SK-N-SH (cell line): ENCODE results near the gene PARD3B. TPM values are rescaled to one million over a fixed set of nuclear protein-coding genes. Genes with fewer than 3 reads are reported as not detected.

Experiments used
- CTCF ChIA-PET: fragments of 300-600, 350-600 bp; formaldehyde crosslinking; extraction: SDS; loops from one replicate; lab custom pipeline; 2021; lab: Yijun Ruan, JAX
- POLR2A ChIA-PET: fragments of 350-600 bp; sonication (Branson Sonifier 250); formaldehyde crosslinking; extraction: SDS; loops from one replicate; lab custom pipeline; 2020; ENCODE audit warnings: antibody characterized with exemption, inconsistent platforms; lab: Yijun Ruan, JAX
- DNase-seq: peaks from one replicate; pipeline ENCODE4 v3.0.0; 2012
- H2AFZ ChIP-seq: fragments of 200-600 bp; sonication (generic); 2 replicates; pipeline ENCODE4 v1.8.1; 2016; ENCODE audit warnings: antibody characterized with exemption, mild to moderate bottlenecking, low read depth
- H3F3A ChIP-seq: fragments of 200-600 bp; sonication (generic); replicated peaks from 2 replicates; pipeline ENCODE3; 2016; ENCODE audit warnings: antibody characterized with exemption, mild to moderate bottlenecking; ENCODE audit not compliant: insufficient read depth
- H3K27ac ChIP-seq, 2 experiments: fragments of 200-500 bp in 1 of 2; fragments of 200-600 bp in 1 of 2; sonication (Bioruptor generic) in 1 of 2; sonication (generic), shearing (Covaris generic) in 1 of 2; 2 replicates each; pipeline versions ENCODE4 v1.5.1 to v1.6.1; 2014 to 2016; ENCODE audit warnings: low read depth in 2 of 2, inconsistent platforms in 1 of 2, low read length in 1 of 2, mild to moderate bottlenecking in 1 of 2, mixed read lengths in 1 of 2
- H3K27me3 ChIP-seq: fragments of 200-600 bp; sonication (generic), shearing (Covaris generic); 2 replicates; pipeline ENCODE4 v1.6.1; 2016; ENCODE audit warnings: mixed run types; ENCODE audit not compliant: insufficient read depth
- H3K36me3 ChIP-seq, 2 experiments: fragments of 200-500 bp in 1 of 2; fragments of 200-600 bp in 1 of 2; sonication (Bioruptor generic) in 1 of 2; sonication (generic) in 1 of 2; replicated peaks in 1 of 2; 2 replicates each; pipeline versions ENCODE3 to v1.5.1; 2014 to 2016; ENCODE audit warnings: low read length in 1 of 2, mild to moderate bottlenecking in 1 of 2; ENCODE audit not compliant: insufficient read depth in 2 of 2, control insufficient read depth in 1 of 2
- H3K4me1 ChIP-seq, 2 experiments: fragments of 200-500 bp in 1 of 2; fragments of 200-600 bp in 1 of 2; sonication (Bioruptor generic) in 1 of 2; sonication (generic), shearing (Covaris generic) in 1 of 2; 2 replicates each; pipeline versions ENCODE4 v1.5.1 to v1.6.1; 2014 to 2016; ENCODE audit warnings: low read depth in 1 of 2, low read length in 1 of 2, mixed run types in 1 of 2; ENCODE audit not compliant: insufficient read depth in 2 of 2, control insufficient read depth in 1 of 2
- H3K4me2 ChIP-seq: fragments of 200-600 bp; sonication (generic), shearing (Covaris generic); 2 replicates; pipeline ENCODE4 v1.6.1; 2017; ENCODE audit warnings: mixed run types
- H3K4me3 ChIP-seq, 2 experiments: fragments of 200-500 bp in 1 of 2; fragments of 200-600 bp in 1 of 2; sonication (Bioruptor generic) in 1 of 2; sonication (generic), shearing (Covaris generic) in 1 of 2; 2 replicates each; pipeline versions ENCODE4 v1.5.1 to v1.8.1; 2014 to 2016; ENCODE audit warnings: low read depth in 2 of 2, inconsistent platforms in 1 of 2, low read length in 1 of 2, mild to moderate bottlenecking in 1 of 2, mixed read lengths in 1 of 2, moderate library complexity in 1 of 2
- H3K79me2 ChIP-seq: fragments of 200-600 bp; sonication (generic); 2 replicates; pipeline ENCODE4 v1.8.1; 2017; ENCODE audit warnings: mild to moderate bottlenecking; ENCODE audit not compliant: insufficient read depth
- H3K9ac ChIP-seq: fragments of 200-600 bp; sonication (generic); 2 replicates; pipeline ENCODE4 v1.6.1; 2017; ENCODE audit warnings: mixed run types
- H3K9me2 ChIP-seq: fragments of 200-600 bp; sonication (generic); 2 replicates; pipeline ENCODE4 v1.6.1; 2017; ENCODE audit warnings: mixed run types
- H3K9me3 ChIP-seq: fragments of 200-600 bp; sonication (generic); 2 replicates; pipeline ENCODE4 v1.6.1; 2017; ENCODE audit warnings: mixed run types, mild to moderate bottlenecking, moderate library complexity
- H4K20me1 ChIP-seq: fragments of 200-600 bp; sonication (generic); 2 replicates; pipeline ENCODE4 v1.6.1; 2017; ENCODE audit warnings: mild to moderate bottlenecking, mixed run types; ENCODE audit not compliant: insufficient read depth
- CHD2 ChIP-seq: fragments of 150-350 bp; IDR thresholded peaks from 2 replicates; pipeline ENCODE4 v1.6.1; 2018; ENCODE audit warnings: low read length; ENCODE audit not compliant: partially characterized antibody
- EZH2phosphoT487 ChIP-seq: fragments of 200-600 bp; sonication (generic); IDR thresholded peaks from 2 replicates; pipeline ENCODE4 v1.6.1; 2017; ENCODE audit warnings: low read depth, mixed run types, mild to moderate bottlenecking, antibody characterized with exemption, moderate library complexity, borderline replicate concordance
- FOSL2 ChIP-seq: IDR thresholded peaks from 2 replicates; pipeline ENCODE4 v1.4.0; 2012; ENCODE audit warnings: low read depth, mild to moderate bottlenecking, moderate library complexity, borderline replicate concordance
- GABPA ChIP-seq: IDR thresholded peaks from 2 replicates; pipeline ENCODE4 v1.4.0; 2012; ENCODE audit warnings: low read depth, mild to moderate bottlenecking
- MXI1 ChIP-seq: IDR thresholded peaks from 2 replicates; pipeline ENCODE4 v1.6.1; 2012; ENCODE audit warnings: mild to moderate bottlenecking, low read depth, low read length, improper control_type of control experiment
- NRF1 ChIP-seq: IDR thresholded peaks from 2 replicates; pipeline ENCODE4 v1.6.1; 2012; ENCODE audit warnings: low read depth, mild to moderate bottlenecking, low read length
- RCOR1 ChIP-seq: fragments of 150-350 bp; IDR thresholded peaks from 2 replicates; pipeline ENCODE4 v1.6.1; 2017; ENCODE audit warnings: antibody characterized with exemption, low read length
- RFX5 ChIP-seq: IDR thresholded peaks from 2 replicates; pipeline ENCODE4 v1.6.1; 2012; ENCODE audit warnings: mild to moderate bottlenecking, improper control_type of control experiment, low read length
- RXRA ChIP-seq: IDR thresholded peaks from 2 replicates; pipeline ENCODE4 v1.4.0; 2012; ENCODE audit warnings: low read depth, mild to moderate bottlenecking, borderline replicate concordance
- SMC3 ChIP-seq: IDR thresholded peaks from 2 replicates; pipeline ENCODE4 v1.6.1; 2012; ENCODE audit warnings: low read depth, low read length, improper control_type of control experiment
- TAF1 ChIP-seq: IDR thresholded peaks from 2 replicates; pipeline ENCODE4 v1.6.1; 2012; ENCODE audit warnings: low read depth, mild to moderate bottlenecking, low read length, moderate library complexity, borderline replicate concordance
- TEAD4 ChIP-seq: IDR thresholded peaks from 2 replicates; pipeline ENCODE4 v1.4.0; 2012; ENCODE audit warnings: mild to moderate bottlenecking, borderline replicate concordance; ENCODE audit not compliant: insufficient read depth
- USF2 ChIP-seq: fragments of 150-350 bp; IDR thresholded peaks from 2 replicates; pipeline ENCODE4 v1.6.1; 2017; ENCODE audit warnings: antibody characterized with exemption, low read length, low read depth, borderline replicate concordance
- ZBTB33 ChIP-seq: IDR thresholded peaks from 2 replicates; pipeline ENCODE4 v1.4.0; 2012; ENCODE audit warnings: low read depth, borderline replicate concordance
- polyA plus RNA-seq, 3 experiments: library from polyadenylated mRNA; depleted of rRNA; stranded (reverse); fragments of >200 nt; gene quantifications; 2 replicates each; pipeline ENCODE4 v1.2.3, GENCODE V29; 2012
- TF ChIP-seq, protein P1 (sequence below): fragments of 200-600 bp; sonication (generic); IDR thresholded peaks from 2 replicates; pipeline ENCODE4 v1.6.1; 2017; ENCODE audit warnings: antibody characterized with exemption, mild to moderate bottlenecking, moderate library complexity
- TF ChIP-seq, protein P2 (sequence below): IDR thresholded peaks from 2 replicates; pipeline ENCODE4 v1.4.0; 2012; ENCODE audit warnings: low read depth, borderline replicate concordance
- TF ChIP-seq, protein P3 (sequence below): IDR thresholded peaks from 2 replicates; pipeline ENCODE4; 2012
- TF ChIP-seq, protein P4 (sequence below): IDR thresholded peaks from 2 replicates; pipeline ENCODE4 v1.4.0; 2012; ENCODE audit warnings: low read depth

PARD3B gene
- polyA plus RNA-seq, 1 of the 3 experiments (the other 2 are of a cell fraction) = 0.87 TPM

- TF ChIP-seq, protein P1, sequence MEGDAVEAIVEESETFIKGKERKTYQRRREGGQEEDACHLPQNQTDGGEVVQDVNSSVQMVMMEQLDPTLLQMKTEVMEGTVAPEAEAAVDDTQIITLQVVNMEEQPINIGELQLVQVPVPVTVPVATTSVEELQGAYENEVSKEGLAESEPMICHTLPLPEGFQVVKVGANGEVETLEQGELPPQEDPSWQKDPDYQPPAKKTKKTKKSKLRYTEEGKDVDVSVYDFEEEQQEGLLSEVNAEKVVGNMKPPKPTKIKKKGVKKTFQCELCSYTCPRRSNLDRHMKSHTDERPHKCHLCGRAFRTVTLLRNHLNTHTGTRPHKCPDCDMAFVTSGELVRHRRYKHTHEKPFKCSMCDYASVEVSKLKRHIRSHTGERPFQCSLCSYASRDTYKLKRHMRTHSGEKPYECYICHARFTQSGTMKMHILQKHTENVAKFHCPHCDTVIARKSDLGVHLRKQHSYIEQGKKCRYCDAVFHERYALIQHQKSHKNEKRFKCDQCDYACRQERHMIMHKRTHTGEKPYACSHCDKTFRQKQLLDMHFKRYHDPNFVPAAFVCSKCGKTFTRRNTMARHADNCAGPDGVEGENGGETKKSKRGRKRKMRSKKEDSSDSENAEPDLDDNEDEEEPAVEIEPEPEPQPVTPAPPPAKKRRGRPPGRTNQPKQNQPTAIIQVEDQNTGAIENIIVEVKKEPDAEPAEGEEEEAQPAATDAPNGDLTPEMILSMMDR = no peak
- TF ChIP-seq TEAD4 = no peak
- TF ChIP-seq RFX5 = no peak
- TF ChIP-seq NRF1 = no peak
- TF ChIP-seq FOSL2 = no peak
Observed at GRCh38 chr2:204971206-204971907, 426.1 kb downstream of the PARD3B start (continued).

DNA sequence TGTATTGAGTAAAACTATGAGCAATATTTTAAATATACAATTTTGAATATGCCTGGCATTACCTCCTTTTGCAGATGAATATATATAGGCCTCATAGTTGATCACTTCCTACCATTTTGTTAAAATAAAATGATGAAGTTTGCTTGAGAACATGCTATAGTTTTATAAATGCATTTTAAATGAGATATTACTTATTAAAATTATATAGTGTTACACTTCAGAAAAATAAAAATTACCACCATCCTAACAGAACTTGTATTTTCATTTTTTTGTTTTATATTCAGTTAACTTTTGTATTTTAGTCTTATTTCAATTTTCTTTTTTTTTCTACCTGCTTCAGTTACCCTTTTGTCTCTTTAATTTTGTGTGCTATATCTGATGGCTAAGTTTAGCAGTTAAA lies 426.9 kb downstream of the PARD3B start:
- TF ChIP-seq GABPA = no peak
- TF ChIP-seq, protein P2, sequence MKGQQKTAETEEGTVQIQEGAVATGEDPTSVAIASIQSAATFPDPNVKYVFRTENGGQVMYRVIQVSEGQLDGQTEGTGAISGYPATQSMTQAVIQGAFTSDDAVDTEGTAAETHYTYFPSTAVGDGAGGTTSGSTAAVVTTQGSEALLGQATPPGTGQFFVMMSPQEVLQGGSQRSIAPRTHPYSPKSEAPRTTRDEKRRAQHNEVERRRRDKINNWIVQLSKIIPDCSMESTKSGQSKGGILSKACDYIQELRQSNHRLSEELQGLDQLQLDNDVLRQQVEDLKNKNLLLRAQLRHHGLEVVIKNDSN = no peak
- TF ChIP-seq NRF1 = no peak
- no peak for TF ChIP-seq EZH2phosphoT487
- TF ChIP-seq, protein P3, sequence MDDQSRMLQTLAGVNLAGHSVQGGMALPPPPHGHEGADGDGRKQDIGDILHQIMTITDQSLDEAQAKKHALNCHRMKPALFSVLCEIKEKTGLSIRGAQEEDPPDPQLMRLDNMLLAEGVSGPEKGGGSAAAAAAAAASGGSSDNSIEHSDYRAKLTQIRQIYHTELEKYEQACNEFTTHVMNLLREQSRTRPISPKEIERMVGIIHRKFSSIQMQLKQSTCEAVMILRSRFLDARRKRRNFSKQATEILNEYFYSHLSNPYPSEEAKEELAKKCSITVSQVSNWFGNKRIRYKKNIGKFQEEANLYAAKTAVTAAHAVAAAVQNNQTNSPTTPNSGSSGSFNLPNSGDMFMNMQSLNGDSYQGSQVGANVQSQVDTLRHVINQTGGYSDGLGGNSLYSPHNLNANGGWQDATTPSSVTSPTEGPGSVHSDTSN = no peak
- no peak for TF ChIP-seq ZBTB33
- TF ChIP-seq USF2 = no peak
- TF ChIP-seq SMC3 = no peak
- no peak for TF ChIP-seq FOSL2
- no peak for TF ChIP-seq TAF1
- TF ChIP-seq, protein P4, sequence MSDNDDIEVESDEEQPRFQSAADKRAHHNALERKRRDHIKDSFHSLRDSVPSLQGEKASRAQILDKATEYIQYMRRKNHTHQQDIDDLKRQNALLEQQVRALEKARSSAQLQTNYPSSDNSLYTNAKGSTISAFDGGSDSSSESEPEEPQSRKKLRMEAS = no peak
- TF ChIP-seq MXI1 = no peak
- no peak for TF ChIP-seq RFX5
- TF ChIP-seq TEAD4 = no peak
- no peak for TF ChIP-seq RXRA
- TF ChIP-seq CHD2 = no peak
- no peak for TF ChIP-seq RCOR1
- Histone ChIP-seq H3K79me2 (no peaks in the 10 kb centered on the region), H3K9me3 (no peaks in the 10 kb centered on the region), H3K27ac (peak overlapping the region in 1 of 2 experiments; percentile 68; a peak in 2 of 4 replicates), H3F3A (no peaks in the 10 kb centered on the region), H3K4me3 (no peak overlapping the region), H3K27me3 (no peaks in the 10 kb centered on the region), H3K4me1 (peaks cover 0 to 22% of the 10 kb centered on the region in 2 experiments; a peak in 2 of 4 replicates), H4K20me1 (no peaks in the 10 kb centered on the region), H2AFZ (no peak overlapping the region), H3K9me2 (no peaks in the 10 kb centered on the region), H3K4me2 (no peak overlapping the region), H3K9ac (no peak overlapping the region), H3K36me3 (no peaks in the 10 kb centered on the region)
- no peak for DNase-seq
- ChIA-PET CTCF (no interaction called here), POLR2A (no interaction called here)
